ENCODE results near the gene ZNF728. TPM values are rescaled to one million over a fixed set of nuclear protein-coding genes. Genes with fewer than 3 reads are reported as not detected.
"Not testable (repeated sequence)": the region's sequence is repeated elsewhere in the genome, so short reads cannot be mapped to it uniquely, and the experiment has no call there.

ZNF728 gene
- total RNA-seq, 1 experiment from 2014 or later = not detected

- peaks cover 75% of the 10 kb centered on the region for H3K9me3 Mint-ChIP-seq
These were observed 8.0 kb downstream of the ZNF728 start for GRCh38 chr19:22994957-22995356.

GRCh38 chr19:22976248-22976647 is 26.7 kb downstream of the ZNF728 start:
- POLR2A ChIA-PET = no interaction called here
- Mint-ChIP-seq H3K36me3 (peaks cover 64% of the 10 kb centered on the region), H3K27ac (no peak overlapping the region), H3K4me1 (no peaks in the 10 kb centered on the region), H3K9me3 (peaks cover 80% of the 10 kb centered on the region), H3K27me3 (ENCODE audit: low read depth) (peaks cover 5% of the 10 kb centered on the region; the same call in 1 of the 2 replicates), H3K4me3 (no peak overlapping the region)
- no peak for ATAC-seq
- CTCF ChIA-PET = no interaction called here
- DNase-seq (ENCODE audit: low spot score) = no peak
- TF ChIP-seq TP53 (CRISPR knock-in tag; IDR thresholded peaks at IDR 0.05) (no peak), ZBTB43 (CRISPR knock-in tag; IDR thresholded peaks at IDR 0.05) (no peak), PRRX2 (CRISPR knock-in tag; IDR thresholded peaks at IDR 0.05) (no peak), MLX (CRISPR knock-in tag; IDR thresholded peaks at IDR 0.05) (no peak), E2F4 (CRISPR knock-in tag; IDR thresholded peaks at IDR 0.05; ENCODE audit: borderline replicate concordance, low read depth) (no peak), NR3C1 (CRISPR knock-in tag; conservative IDR thresholded peaks at IDR 0.05; ENCODE audit: low read depth) (no peak), IRF2 (CRISPR knock-in tag; IDR thresholded peaks at IDR 0.05; ENCODE audit: borderline replicate concordance, low read depth) (no peak), ZNF138 (CRISPR knock-in tag; conservative IDR thresholded peaks at IDR 0.05) (no peak), ETV6 (CRISPR knock-in tag; IDR thresholded peaks at IDR 0.05) (no peak), ELF4 (CRISPR knock-in tag; IDR thresholded peaks at IDR 0.05; ENCODE audit: low read depth) (no peak), SMAD4 (CRISPR knock-in tag; IDR thresholded peaks at IDR 0.05) (no peak), MAX (CRISPR knock-in tag; IDR thresholded peaks at IDR 0.05) (no peak)

More at GRCh38 chr19:22994957-22995356, 8.0 kb downstream of the ZNF728 start:
- CTCF ChIA-PET; ATAC-seq; POLR2A ChIA-PET; H3K27me3 Mint-ChIP-seq (ENCODE audit: low read depth); H3K27ac Mint-ChIP-seq; H3K4me1 Mint-ChIP-seq; DNase-seq (ENCODE audit: low spot score); H3K4me3 Mint-ChIP-seq: not testable (repeated sequence)
- H3K36me3 Mint-ChIP-seq = peaks cover 45% of the 10 kb centered on the region

- DNase-seq (ENCODE audit: low spot score); H3K4me1 Mint-ChIP-seq; H3K27me3 Mint-ChIP-seq (ENCODE audit: low read depth); H3K27ac Mint-ChIP-seq; POLR2A ChIA-PET; ATAC-seq; H3K4me3 Mint-ChIP-seq; CTCF ChIA-PET: not testable (repeated sequence)
- Mint-ChIP-seq H3K36me3 (peaks cover 61% of the 10 kb centered on the region), H3K9me3 (peaks cover 79% of the 10 kb centered on the region)
These were observed 27.3 kb downstream of the ZNF728 start for GRCh38 chr19:22975546-22976136.

GRCh38 chr19:22945560-22945959 is 57.4 kb downstream of the ZNF728 start:
- DNase-seq (ENCODE audit: low spot score) (no peak), ATAC-seq (no peak)
- Mint-ChIP-seq H3K36me3 (peaks cover 47% of the 10 kb centered on the region), H3K4me3 (no peak overlapping the region), H3K27ac (no peak overlapping the region), H3K9me3 (peaks cover 73% of the 10 kb centered on the region), H3K27me3 (ENCODE audit: low read depth) (peaks cover 14% of the 10 kb centered on the region), H3K4me1 (no peaks in the 10 kb centered on the region)
- no peak for TF ChIP-seq ATF2 (CRISPR knock-in tag; IDR thresholded peaks at IDR 0.05; ENCODE audit: borderline replicate concordance, low read depth)
- no peak for TF ChIP-seq ZNF671 (CRISPR knock-in tag; IDR thresholded peaks at IDR 0.05)
- TF ChIP-seq CREB1 (CRISPR knock-in tag; IDR thresholded peaks at IDR 0.05) = no peak
- no peak for TF ChIP-seq ZNF423 (CRISPR knock-in tag; IDR thresholded peaks at IDR 0.05)
- TF ChIP-seq RELA (CRISPR knock-in tag; IDR thresholded peaks at IDR 0.05; ENCODE audit: borderline replicate concordance) = no peak
- CTCF ChIA-PET = no interaction called here
- POLR2A ChIA-PET = no interaction called here
